ENCODE data around the gene OSBPL10. TPM values are rescaled to one million over a fixed set of nuclear protein-coding genes. Genes with fewer than 3 reads are reported as not detected.
A peak's percentile ranks its signal among the peaks of the same experiment; 100 is the strongest.

The OSBPL10 gene
- total RNA-seq, 2 donors from 2014 or later = 4.2 to 8.2 TPM

GRCh38 chr3:31960793-31961431 lies 20.1 kb downstream of the OSBPL10 start:
- Histone ChIP-seq H3K4me1 (peaks cover 0 to 43% of the 10 kb centered on the region in 2 donors), H3K27me3 (no peaks in the 10 kb centered on the region), H3K27ac (peak overlapping the region in 1 of 2 donors; percentile 70), H3K36me3 (no peaks in the 10 kb centered on the region), H3K9me3 (peaks cover 0 to under 1% of the 10 kb centered on the region in 2 donors), H3K4me3 (no peak overlapping the region)
- no peak for DNase-seq (ENCODE audit: low spot score)
- TF ChIP-seq CTCF (IDR thresholded peaks at IDR 0.05) = no peak

GRCh38 chr3:31959951-31960792 lies 20.9 kb downstream of the OSBPL10 start:
- no peaks in the 10 kb centered on the region for H3K36me3 ChIP-seq
- H3K27me3 ChIP-seq = no peaks in the 10 kb centered on the region
- H3K9me3 ChIP-seq = peaks cover 6 to 8% of the 10 kb centered on the region in 2 donors
- DNase-seq (ENCODE audit: low spot score) = no peak
- H3K4me3 ChIP-seq = peak overlapping the region; percentile 5 to 33
- H3K27ac ChIP-seq = peak overlapping the region; percentile 64 to 70
- peaks cover 0 to 43% of the 10 kb centered on the region in 2 donors for H3K4me1 ChIP-seq
- TF ChIP-seq CTCF (IDR thresholded peaks at IDR 0.05) = no peak

GRCh38 chr3:31959251-31959650 lies 21.8 kb downstream of the OSBPL10 start:
- Histone ChIP-seq H3K4me3 (peak overlapping the region in 1 of 2 donors; percentile 33), H3K36me3 (no peaks in the 10 kb centered on the region), H3K27me3 (no peaks in the 10 kb centered on the region), H3K27ac (peak overlapping the region; percentile 64 to 70), H3K4me1 (peaks cover 0 to 43% of the 10 kb centered on the region in 2 donors), H3K9me3 (peaks cover 6 to 9% of the 10 kb centered on the region in 2 donors)
- TF ChIP-seq CTCF (IDR thresholded peaks at IDR 0.05) = no peak
- no peak for DNase-seq (ENCODE audit: low spot score)

- no peak for DNase-seq (ENCODE audit: low spot score)
- Histone ChIP-seq H3K36me3 (no peaks in the 10 kb centered on the region), H3K4me3 (no peak overlapping the region), H3K27ac (peak overlapping the region; percentile 64 to 70), H3K4me1 (peaks cover 0 to 43% of the 10 kb centered on the region in 2 donors), H3K9me3 (peaks cover 6 to 9% of the 10 kb centered on the region in 2 donors), H3K27me3 (no peaks in the 10 kb centered on the region)
- TF ChIP-seq CTCF (IDR thresholded peaks at IDR 0.05) = no peak
Measured at GRCh38 chr3:31958701-31959152, 22.3 kb downstream of the OSBPL10 start.

- H3K27ac ChIP-seq = no peak overlapping the region
- no peak for DNase-seq (ENCODE audit: low spot score)
- H3K4me1 ChIP-seq = peaks cover 0 to 43% of the 10 kb centered on the region in 2 donors
- no peak overlapping the region for H3K4me3 ChIP-seq
- no peak for TF ChIP-seq CTCF (IDR thresholded peaks at IDR 0.05)
- H3K36me3 ChIP-seq = no peaks in the 10 kb centered on the region
- peaks cover 6 to 9% of the 10 kb centered on the region in 2 donors for H3K9me3 ChIP-seq
- no peaks in the 10 kb centered on the region for H3K27me3 ChIP-seq
Measured at GRCh38 chr3:31957106-31957505, 24.0 kb downstream of the OSBPL10 start.

All from right atrium auricular region (tissue), 2 donors.